Caco-2 (cell line): ENCODE data around the gene NUDC. TPM values are rescaled to one million over a fixed set of nuclear protein-coding genes. Genes with fewer than 3 reads are reported as not detected.

Source experiments
- BruUV-seq: library from RNA; stranded (reverse); fragments of 400-500 nt; replicated peaks from 2 replicates; lab custom pipeline; 2021; lab: Mats Ljungman, UMichigan
- CTCF ChIA-PET: fragments of 300-600 bp; sonication (Branson Sonifier 250); formaldehyde crosslinking; loops from one replicate; lab custom pipeline; 2022; ENCODE audit warnings: antibody characterized with exemption; lab: Charles Lee
- POLR2A ChIA-PET: fragments of 300-600 bp; sonication (Branson Sonifier 250); formaldehyde crosslinking; loops from one replicate; lab custom pipeline; 2022; ENCODE audit warnings: antibody characterized with exemption; lab: Charles Lee
- DNase-seq, 2 experiments: peaks; one replicate each; pipeline versions ENCODE4 v3.0.0 to v3.0.0-alpha.2; 2020 to 2022
- H3K27me3 ChIP-seq: replicated peaks from 2 replicates; pipeline ENCODE4 v1.6.0; 2011; ENCODE audit warnings: low read length; ENCODE audit not compliant: control insufficient read depth, insufficient read depth
- H3K36me3 ChIP-seq: 2 replicates; pipeline ENCODE4 v1.5.1; 2011; ENCODE audit warnings: low read length; ENCODE audit not compliant: control insufficient read depth, insufficient read depth
- H3K4me1 ChIP-seq: fragments of 250-450 bp; sonication (Bioruptor Pico); 2 replicates; pipeline ENCODE4 v1.5.1; 2020; ENCODE audit warnings: mild to moderate bottlenecking
- H3K4me3 ChIP-seq: 2 replicates; pipeline ENCODE4 v1.5.1; 2011; ENCODE audit warnings: low read depth, mild to moderate bottlenecking, control low read depth, low read length
- H3K9me3 ChIP-seq: fragments of 250-450 bp; sonication (Bioruptor Pico); 2 replicates; pipeline ENCODE4 v1.5.1; 2020; ENCODE audit warnings: mild to moderate bottlenecking, moderate library complexity
- H3K27ac Mint-ChIP-seq: one replicate; pipeline ENCODE4 v1.8.0; 2022; ENCODE audit warnings: mixed read lengths; ENCODE audit not compliant: unreplicated experiment
- H3K27me3 Mint-ChIP-seq: one replicate; pipeline ENCODE4 v1.8.0; 2022; ENCODE audit warnings: mixed read lengths; ENCODE audit not compliant: insufficient read depth, unreplicated experiment
- H3K36me3 Mint-ChIP-seq: one replicate; pipeline ENCODE4 v1.8.0; 2022; ENCODE audit warnings: mild to moderate bottlenecking, mixed read lengths; ENCODE audit not compliant: insufficient read depth, unreplicated experiment
- H3K4me1 Mint-ChIP-seq: one replicate; pipeline ENCODE4 v1.8.0; 2022; ENCODE audit warnings: low read depth, mixed read lengths; ENCODE audit not compliant: unreplicated experiment
- H3K4me3 Mint-ChIP-seq: one replicate; pipeline ENCODE4 v1.8.0; 2022; ENCODE audit warnings: mild to moderate bottlenecking, moderate library complexity, mixed read lengths; ENCODE audit not compliant: unreplicated experiment
- H3K9me3 Mint-ChIP-seq: one replicate; pipeline ENCODE4 v1.8.0; 2022; ENCODE audit warnings: mixed read lengths; ENCODE audit not compliant: unreplicated experiment
- CTCF ChIP-seq, 2 experiments: fragments of 200-600 bp in 1 of 2; IDR thresholded peaks; 1 replicate in 1 of 2; 2 replicates in 1 of 2; pipeline versions ENCODE4 v1.5.1 to v1.8.0; 2011 to 2022; ENCODE audit warnings: antibody characterized with exemption in 1 of 2, control low read depth in 1 of 2, inconsistent platforms in 1 of 2, low read depth in 1 of 2, low read length in 1 of 2, mild to moderate bottlenecking in 1 of 2, moderate library complexity in 1 of 2; ENCODE audit not compliant: insufficient read depth in 1 of 2, severe bottlenecking in 1 of 2, unreplicated experiment in 1 of 2
- intact Hi-C: fragments of 100-400 bp; cut with micrococcal nuclease; formaldehyde crosslinking; loops from one replicate; pipeline ENCODE4 v1.10.0; 2022; ENCODE audit not compliant: unreplicated experiment
- total RNA-seq: library from RNA; stranded (reverse); gene quantifications from 2 replicates; pipeline ENCODE4 v1.2.3, GENCODE V29; 2022

The NUDC gene
- total RNA-seq, 1 experiment from 2014 or later, result 81.3 TPM

DNA sequence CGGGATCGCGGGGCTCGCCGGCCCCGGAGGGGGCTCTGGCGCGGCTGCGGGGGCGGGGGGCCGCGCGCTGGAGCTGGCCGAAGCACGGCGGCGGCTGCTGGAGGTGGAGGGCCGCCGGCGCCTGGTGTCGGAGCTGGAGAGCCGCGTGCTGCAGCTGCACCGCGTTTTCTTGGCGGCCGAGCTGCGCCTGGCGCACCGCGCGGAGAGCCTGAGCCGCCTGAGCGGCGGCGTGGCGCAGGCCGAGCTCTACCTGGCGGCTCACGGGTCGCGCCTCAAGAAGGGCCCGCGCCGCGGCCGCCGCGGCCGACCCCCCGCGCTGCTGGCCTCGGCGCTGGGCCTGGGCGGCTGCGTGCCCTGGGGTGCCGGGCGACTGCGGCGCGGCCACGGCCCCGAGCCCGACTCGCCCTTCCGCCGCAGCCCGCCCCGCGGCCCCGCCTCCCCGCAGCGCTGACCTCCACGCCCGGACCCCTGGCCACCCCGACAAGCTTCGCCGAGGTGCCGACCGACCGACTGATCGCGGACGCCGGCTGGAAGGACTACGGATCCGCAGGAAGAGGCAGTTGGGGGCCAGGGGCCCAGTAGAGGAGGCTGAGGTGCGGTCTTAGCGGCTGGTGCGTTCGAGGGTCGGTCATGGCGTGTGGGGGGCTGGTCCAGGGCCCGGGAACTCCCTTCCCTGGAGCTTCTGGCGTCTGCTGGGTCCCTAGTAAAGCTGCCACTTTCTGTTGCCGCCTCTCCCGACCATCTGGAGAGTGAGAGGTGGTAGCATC, 72.7 kb downstream of the NUDC start:
- BruUV-seq, result no TSS peak

GRCh38 chr1:26994787-26995517, 73.4 kb downstream of the NUDC start:
- Histone ChIP-seq H3K9me3 (no peaks in the 10 kb centered on the region), H3K36me3 (peaks cover 2% of the 10 kb centered on the region; the same call in 1 of the 2 replicates), H3K27me3 (no peaks in the 10 kb centered on the region), H3K4me3 (peak overlapping the region; percentile 83), H3K4me1 (peaks cover 69% of the 10 kb centered on the region)
- Mint-ChIP-seq H3K9me3 (no peaks in the 10 kb centered on the region), H3K36me3 (peaks cover 40% of the 10 kb centered on the region), H3K4me3 (peak overlapping the region; percentile 76), H3K27me3 (no peaks in the 10 kb centered on the region), H3K4me1 (peaks cover 11% of the 10 kb centered on the region), H3K27ac (no peak overlapping the region)
- ChIA-PET POLR2A (interaction anchor here (1.9 kb wide), 1 partner anchor 9 kb away, joined by 5 read pairs; no protein-coding TSS in a partner anchor), CTCF (interaction anchor here (0.7 to 1.2 kb wide), 4 partner anchors 14 to 1524 kb away, joined by 3 to 5 read pairs (median 4); partner anchors contain the start of gene KDF1)
- TSS peak; percentile 34 for BruUV-seq
- no peak for TF ChIP-seq CTCF (IDR thresholded peaks at IDR 0.05; ENCODE audit: insufficient read depth in 1 of 2, low read depth in 1 of 2, low read length in 1 of 2, severe bottlenecking in 1 of 2, unreplicated experiment in 1 of 2)
- DNase-seq, result no peak
- intact Hi-C loops, result loop anchor here (5.0 kb wide), 1 partner anchor 298 kb away; the partner anchor contains the start of gene ARID1A

More for the DNA sequence above, 72.7 kb downstream of the NUDC start:
- Histone ChIP-seq H3K27me3 (no peaks in the 10 kb centered on the region), H3K36me3 (peaks cover 2% of the 10 kb centered on the region; the same call in 1 of the 2 replicates), H3K4me3 (peak overlapping the region; percentile 83), H3K9me3 (no peaks in the 10 kb centered on the region), H3K4me1 (peaks cover 63% of the 10 kb centered on the region)
- DNase-seq, result no peak
- H3K27ac Mint-ChIP-seq, result no peak overlapping the region
- CTCF ChIA-PET, result interaction anchor here (0.6 to 2.8 kb wide), 8 partner anchors 14 to 1524 kb away, joined by 3 to 11 read pairs (median 4); partner anchors contain the start of gene KDF1
- peak overlapping the region; percentile 76 for H3K4me3 Mint-ChIP-seq
- H3K36me3 Mint-ChIP-seq, result peaks cover 44% of the 10 kb centered on the region
- POLR2A ChIA-PET, result interaction anchor here (0.5 to 1.9 kb wide), 9 partner anchors 10 to 1078 kb away, joined by 3 to 15 read pairs (median 7); partner anchors contain the start of genes GPATCH3, NR0B2 and TENT5B
- no peaks in the 10 kb centered on the region for H3K27me3 Mint-ChIP-seq
- TF ChIP-seq CTCF (IDR thresholded peaks at IDR 0.05; ENCODE audit: insufficient read depth in 1 of 2, low read depth in 1 of 2, low read length in 1 of 2, severe bottlenecking in 1 of 2, unreplicated experiment in 1 of 2), result no peak
- peaks cover 7% of the 10 kb centered on the region for H3K9me3 Mint-ChIP-seq
- H3K4me1 Mint-ChIP-seq, result peaks cover 17% of the 10 kb centered on the region
- intact Hi-C loops, result loop anchor here (5.0 kb wide), 1 partner anchor 297 kb away; the partner anchor contains the start of gene ARID1A

DNA sequence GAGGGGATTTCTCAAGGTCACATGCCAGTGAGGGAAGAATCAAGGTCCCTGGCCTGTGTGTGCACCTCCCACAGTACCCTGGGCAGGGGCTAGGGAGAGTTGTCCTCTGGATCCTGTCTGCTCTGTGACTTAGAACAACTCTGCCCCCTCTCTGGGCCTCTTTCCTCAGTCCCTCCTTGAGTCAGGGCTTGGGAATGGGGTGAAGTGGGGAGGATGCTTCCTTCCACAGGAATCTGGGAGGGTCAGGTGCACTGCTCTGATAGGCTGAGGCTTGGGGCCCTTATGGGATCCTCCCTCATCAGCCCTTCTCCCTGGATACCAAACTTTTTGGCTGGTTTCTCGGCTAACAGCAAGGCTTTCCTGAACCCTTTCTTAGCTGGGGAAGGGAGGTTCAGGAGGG, 74.5 kb downstream of the NUDC start:
- ChIA-PET POLR2A (interaction anchor here (2.7 kb wide), 1 partner anchor 17 kb away, joined by 13 read pairs; the partner anchor contains the start of gene TENT5B), CTCF (interaction anchor here (0.6 to 1.1 kb wide), 3 partner anchors 17 to 50 kb away, joined by 3 read pairs; partner anchors contain the start of gene TENT5B)
- peaks cover 9% of the 10 kb centered on the region for H3K4me1 Mint-ChIP-seq
- no TSS peak for BruUV-seq
- intact Hi-C loops, result no loop called here
- no peaks in the 10 kb centered on the region for H3K9me3 Mint-ChIP-seq
- no peak for DNase-seq
- Histone ChIP-seq H3K4me1 (peaks cover 72% of the 10 kb centered on the region), H3K9me3 (no peaks in the 10 kb centered on the region), H3K27me3 (no peaks in the 10 kb centered on the region), H3K4me3 (no peak overlapping the region), H3K36me3 (peaks cover 2% of the 10 kb centered on the region; the same call in 1 of the 2 replicates)
- H3K27ac Mint-ChIP-seq, result no peak overlapping the region
- peak overlapping the region; percentile 76 for H3K4me3 Mint-ChIP-seq
- peaks cover 29% of the 10 kb centered on the region for H3K36me3 Mint-ChIP-seq
- no peaks in the 10 kb centered on the region for H3K27me3 Mint-ChIP-seq
- TF ChIP-seq CTCF (IDR thresholded peaks at IDR 0.05; ENCODE audit: insufficient read depth in 1 of 2, low read depth in 1 of 2, low read length in 1 of 2, severe bottlenecking in 1 of 2, unreplicated experiment in 1 of 2), result no peak
